H9 (cell line): Measurements from ENCODE around the gene TMIGD3. TPM values are rescaled to one million over a fixed set of nuclear protein-coding genes. Genes with fewer than 3 reads are reported as not detected.

Source experiments
- DNase-seq: peaks from one replicate; pipeline ENCODE4 v3.0.0-alpha.2; 2017
- H2AFZ ChIP-seq: one replicate; pipeline ENCODE4 v1.6.1; 2013; ENCODE audit warnings: mild to moderate bottlenecking, low read length, control low read depth, moderate library complexity
- H2AK5ac ChIP-seq: 2 replicates; pipeline ENCODE4 v1.6.1; 2013; ENCODE audit warnings: low read length, control low read depth, mixed read lengths; ENCODE audit not compliant: insufficient read length
- H2BK120ac ChIP-seq: one replicate; pipeline ENCODE4 v1.6.1; 2013; ENCODE audit warnings: low read depth, mild to moderate bottlenecking, low read length, control low read depth, inconsistent platforms; ENCODE audit not compliant: poor library complexity, severe bottlenecking
- H2BK12ac ChIP-seq: 2 replicates; pipeline ENCODE4 v1.6.1; 2013; ENCODE audit warnings: low read length, control low read depth, mixed read lengths, low read depth; ENCODE audit not compliant: insufficient read length
- H2BK15ac ChIP-seq: 2 replicates; pipeline ENCODE4 v1.6.1; 2013; ENCODE audit warnings: low read depth, low read length, control low read depth
- H2BK20ac ChIP-seq: one replicate; pipeline ENCODE4 v1.6.1; 2013; ENCODE audit warnings: low read depth, mild to moderate bottlenecking, low read length, control low read depth, inconsistent platforms; ENCODE audit not compliant: poor library complexity, severe bottlenecking
- H2BK5ac ChIP-seq: 2 replicates; pipeline ENCODE4 v1.6.1; 2013; ENCODE audit warnings: low read length, control low read depth, mixed read lengths; ENCODE audit not compliant: insufficient read length
- H3K14ac ChIP-seq: 2 replicates; pipeline ENCODE4 v1.6.1; 2013; ENCODE audit warnings: low read length, control low read depth; ENCODE audit not compliant: insufficient read depth
- H3K18ac ChIP-seq: 2 replicates; pipeline ENCODE4 v1.6.1; 2013; ENCODE audit warnings: low read depth, mild to moderate bottlenecking, mixed read lengths, low read length, control low read depth; ENCODE audit not compliant: insufficient read length
- H3K23ac ChIP-seq: 2 replicates; pipeline ENCODE4 v1.6.1; 2013; ENCODE audit warnings: low read length, control low read depth, mixed read lengths, low read depth; ENCODE audit not compliant: insufficient read length
- H3K23me2 ChIP-seq: 2 replicates; pipeline ENCODE4 v1.6.1; 2013; ENCODE audit warnings: low read depth, mild to moderate bottlenecking, mixed read lengths, low read length, control low read depth; ENCODE audit not compliant: insufficient read length, poor library complexity, severe bottlenecking
- H3K27ac ChIP-seq: 2 replicates; pipeline ENCODE4 v1.5.1; 2013; ENCODE audit warnings: low read length, control low read depth, mixed read lengths, low read depth; ENCODE audit not compliant: insufficient read length
- H3K27me3 ChIP-seq: 2 replicates; pipeline ENCODE4 v1.6.1; 2013; ENCODE audit warnings: low read length, control low read depth, inconsistent platforms; ENCODE audit not compliant: insufficient read depth
- H3K4ac ChIP-seq: 2 replicates; pipeline ENCODE4 v1.6.1; 2013; ENCODE audit warnings: low read depth, mild to moderate bottlenecking, control low read depth, inconsistent platforms, low read length, moderate library complexity
- H3K4me1 ChIP-seq: 2 replicates; pipeline ENCODE4 v1.6.1; 2013; ENCODE audit warnings: low read length, control low read depth, inconsistent platforms; ENCODE audit not compliant: insufficient read depth
- H3K4me2 ChIP-seq: 2 replicates; pipeline ENCODE4 v1.6.1; 2013; ENCODE audit warnings: low read length, control low read depth, mixed read lengths; ENCODE audit not compliant: insufficient read length, insufficient read depth
- H3K56ac ChIP-seq: 2 replicates; pipeline ENCODE4 v1.6.1; 2013; ENCODE audit warnings: low read depth, mild to moderate bottlenecking, mixed read lengths, low read length, control low read depth; ENCODE audit not compliant: insufficient read length
- H3K79me1 ChIP-seq: 2 replicates; pipeline ENCODE4 v1.6.1; 2013; ENCODE audit warnings: low read depth, mild to moderate bottlenecking, moderate library complexity, low read length, control low read depth, inconsistent platforms; ENCODE audit not compliant: insufficient read depth, poor library complexity, severe bottlenecking
- H3K79me2 ChIP-seq: 2 replicates; pipeline ENCODE4 v1.6.1; 2013; ENCODE audit warnings: low read length, control low read depth, inconsistent platforms; ENCODE audit not compliant: insufficient read depth
- H3K9ac ChIP-seq: 2 replicates; pipeline ENCODE4 v1.6.1; 2013; ENCODE audit warnings: low read length, control low read depth, mixed read lengths; ENCODE audit not compliant: insufficient read length; ENCODE audit errors: extremely low read depth
- H3K9me3 ChIP-seq: one replicate; pipeline ENCODE4 v1.6.1; 2013; ENCODE audit warnings: low read depth, low read length, inconsistent platforms; ENCODE audit not compliant: control insufficient read depth
- H3T11ph ChIP-seq: one replicate; pipeline ENCODE4 v1.6.1; 2013; ENCODE audit warnings: mild to moderate bottlenecking, low read length, control low read depth, inconsistent platforms
- H4K20me1 ChIP-seq: one replicate; pipeline ENCODE4 v1.6.1; 2013; ENCODE audit not compliant: control insufficient read depth, insufficient read length, insufficient read depth
- H4K5ac ChIP-seq: 2 replicates; pipeline ENCODE4 v1.6.1; 2013; ENCODE audit warnings: low read depth, mild to moderate bottlenecking, mixed read lengths, low read length, control low read depth; ENCODE audit not compliant: insufficient read length
- H4K8ac ChIP-seq: replicated peaks from 2 replicates; pipeline ENCODE4 v1.6.1; 2013; ENCODE audit warnings: low read length, control low read depth, mixed read lengths, low read depth; ENCODE audit not compliant: insufficient read length
- H4K91ac ChIP-seq: 2 replicates; pipeline ENCODE4 v1.6.1; 2013; ENCODE audit warnings: low read depth, mild to moderate bottlenecking, moderate library complexity, mixed read lengths, low read length, control low read depth; ENCODE audit not compliant: insufficient read length
- H3K27ac Mint-ChIP-seq, 3 experiments: 2 replicates in 2 of 3; 3 replicates in 1 of 3; pipeline ENCODE4 v1.8.0; 2020 to 2021; ENCODE audit warnings: mixed read lengths in 3 of 3, mild to moderate bottlenecking in 1 of 3, moderate library complexity in 1 of 3
- H3K27me3 Mint-ChIP-seq: 2 replicates; pipeline ENCODE4 v1.8.0; 2021; ENCODE audit warnings: low read depth, mild to moderate bottlenecking, moderate library complexity, mixed read lengths
- H3K36me3 Mint-ChIP-seq, 3 experiments: 2 replicates in 2 of 3; 3 replicates in 1 of 3; pipeline ENCODE4 v1.8.0; 2020 to 2021; ENCODE audit warnings: low read depth in 3 of 3, mixed read lengths in 3 of 3; ENCODE audit not compliant: insufficient read depth in 1 of 3
- H3K4me1 Mint-ChIP-seq, 2 experiments: 2 replicates each; pipeline ENCODE4 v1.8.0; 2020; ENCODE audit warnings: mixed read lengths in 2 of 2
- H3K4me3 Mint-ChIP-seq, 2 experiments: 2 replicates in 1 of 2; 3 replicates in 1 of 2; pipeline ENCODE4 v1.8.0; 2020 to 2021; ENCODE audit warnings: mild to moderate bottlenecking in 2 of 2, mixed read lengths in 2 of 2, moderate library complexity in 1 of 2
- H3K9me3 Mint-ChIP-seq, 2 experiments: 2 replicates in 1 of 2; 3 replicates in 1 of 2; pipeline ENCODE4 v1.8.0; 2020; ENCODE audit warnings: mild to moderate bottlenecking in 2 of 2, mixed read lengths in 2 of 2, moderate library complexity in 1 of 2
- CTCF ChIP-seq: fragments of 200-600 bp; sonication (generic); conservative IDR thresholded peaks from 3 replicates; pipeline ENCODE4 v1.8.0; 2021; ENCODE audit warnings: antibody characterized with exemption, mild to moderate bottlenecking
- WGBS: extraction: QIAGEN DNeasy Blood & Tissue Kit; methylation state at CpG from one replicate; pipeline ENCODE4 v1.1.7; 2013; ENCODE audit warnings: missing lambda C conversion rate, low lambda C conversion rate, mixed read lengths; ENCODE audit not compliant: insufficient read length; ENCODE audit errors: extremely low coverage; 5-methylcytosine and 5-hydroxymethylcytosine counted together
- total RNA-seq: library from RNA; stranded (reverse); gene quantifications from 2 replicates; pipeline ENCODE4 v1.2.1, GENCODE V29; 2021

The TMIGD3 gene
- total RNA-seq, 1 experiment from 2014 or later = not detected

- Histone ChIP-seq H3K56ac (no peak overlapping the region), H2BK15ac (no peak overlapping the region), H4K5ac (no peak overlapping the region), H2BK12ac (no peak overlapping the region), H3K27me3 (no peaks in the 10 kb centered on the region), H3K9ac (no peak overlapping the region), H2BK5ac (no peak overlapping the region), H3K79me1 (no peaks in the 10 kb centered on the region), H3K18ac (no peak overlapping the region), H3K9me3 (no peaks in the 10 kb centered on the region), H2BK20ac (no peak overlapping the region), H4K20me1 (no peaks in the 10 kb centered on the region), H2AFZ (no peak overlapping the region), H4K91ac (no peak overlapping the region), H3K4me2 (no peak overlapping the region), H3K4me1 (no peaks in the 10 kb centered on the region), H3K27ac (no peak overlapping the region), H4K8ac (no peak overlapping the region), H3K23ac (no peak overlapping the region), H3K4ac (no peak overlapping the region), H3K79me2 (no peaks in the 10 kb centered on the region), H3K23me2 (no peaks in the 10 kb centered on the region), H2BK120ac (no peak overlapping the region), H3T11ph (no peak overlapping the region), H2AK5ac (no peak overlapping the region), H3K14ac (no peak overlapping the region)
- H3K27me3 Mint-ChIP-seq = no peaks in the 10 kb centered on the region
- no peak for TF ChIP-seq CTCF
- H3K36me3 Mint-ChIP-seq = 0 out of 7 replicates have a peak, but pooled peaks cover 0 to 4% (median 0%) of the 10 kb centered on the region in 3 experiments
- no CpG with 5 or more reads among the region's 4 CpGs for WGBS
- no peak overlapping the region for H3K4me3 Mint-ChIP-seq
- DNase-seq = no peak
- H3K27ac Mint-ChIP-seq = no peak overlapping the region
- H3K4me1 Mint-ChIP-seq = peaks cover 6% of the 10 kb centered on the region in 2 experiments
- peaks cover 2 to 3% of the 10 kb centered on the region in 2 experiments; a peak in 3 of 5 replicates for H3K9me3 Mint-ChIP-seq
These were observed 7.0 kb downstream of the TMIGD3 start for GRCh38 chr1:111496398-111496797.
